Stimulated activated naive CD8-positive, alpha-beta T cell treated with anti-CD3 and anti-CD28 coated beads, Interleukin-15, Interleukin-2, amounts not matched to agents 100 ng/mL and 50 ng/mL, for 24 hours (primary cell): ENCODE results near the gene FBXO39.
"Not testable (repeated sequence)": the region's sequence is repeated elsewhere in the genome, so short reads cannot be mapped to it uniquely, and the experiment has no call there.

Source experiments
- H3K27ac Mint-ChIP-seq: one replicate; pipeline ENCODE4 v1.8.0; 2021; ENCODE audit warnings: mild to moderate bottlenecking, mixed read lengths
- H3K27me3 Mint-ChIP-seq: one replicate; pipeline ENCODE4 v1.8.0; 2021; ENCODE audit warnings: mixed read lengths
- H3K36me3 Mint-ChIP-seq: one replicate; pipeline ENCODE4 v1.8.0; 2021; ENCODE audit warnings: low read depth, mixed read lengths
- H3K4me1 Mint-ChIP-seq: one replicate; pipeline ENCODE4 v1.8.0; 2021; ENCODE audit warnings: low read depth, mixed read lengths
- H3K4me3 Mint-ChIP-seq: one replicate; pipeline ENCODE4 v1.8.0; 2021; ENCODE audit warnings: mild to moderate bottlenecking, mixed read lengths
- H3K9me3 Mint-ChIP-seq: one replicate; pipeline ENCODE4 v1.8.0; 2021; ENCODE audit warnings: mixed read lengths

FBXO39 gene

DNA sequence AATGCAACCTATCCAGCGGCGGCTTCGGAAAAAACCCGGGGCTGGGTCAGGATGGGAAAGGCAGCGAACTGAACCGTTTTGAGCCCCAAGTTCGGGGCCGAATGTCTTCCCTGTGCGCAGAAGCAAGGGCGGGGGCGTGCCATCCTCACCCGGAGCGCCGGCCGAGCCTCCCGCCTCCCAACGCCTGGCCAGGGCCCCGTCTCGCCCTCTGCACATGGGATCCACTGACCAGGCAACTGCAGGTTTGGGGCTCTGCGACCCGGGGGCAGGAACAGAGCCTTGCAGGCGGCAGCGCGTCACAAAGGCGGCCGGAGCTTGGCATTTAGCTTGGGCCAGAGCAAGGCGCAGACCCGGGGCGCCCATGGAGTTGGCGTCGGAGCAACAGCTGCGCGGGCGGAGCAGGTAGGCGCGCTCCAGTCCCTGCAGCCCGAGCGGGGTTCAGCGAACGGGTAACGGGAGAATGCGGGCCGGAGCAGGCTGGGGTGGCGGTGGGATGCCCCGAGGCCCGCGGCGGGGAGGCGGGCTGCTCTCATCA is at the start of gene FBXO39:
Gene FBXO39 (plus strand): TSS at position 345 of the 535 bp plus-strand sequence. CDS start 3,654 bp downstream, outside the sequence.
- Mint-ChIP-seq H3K4me3 (no peak within 1 kb of the TSS), H3K9me3 (peaks cover 6% of the 10 kb centered on the region), H3K36me3 (peaks cover 42% of the 10 kb centered on the region), H3K4me1 (no peaks in the 10 kb centered on the region), H3K27me3 (peaks cover 33% of the 10 kb centered on the region), H3K27ac (no peak within 1 kb of the TSS)

DNA sequence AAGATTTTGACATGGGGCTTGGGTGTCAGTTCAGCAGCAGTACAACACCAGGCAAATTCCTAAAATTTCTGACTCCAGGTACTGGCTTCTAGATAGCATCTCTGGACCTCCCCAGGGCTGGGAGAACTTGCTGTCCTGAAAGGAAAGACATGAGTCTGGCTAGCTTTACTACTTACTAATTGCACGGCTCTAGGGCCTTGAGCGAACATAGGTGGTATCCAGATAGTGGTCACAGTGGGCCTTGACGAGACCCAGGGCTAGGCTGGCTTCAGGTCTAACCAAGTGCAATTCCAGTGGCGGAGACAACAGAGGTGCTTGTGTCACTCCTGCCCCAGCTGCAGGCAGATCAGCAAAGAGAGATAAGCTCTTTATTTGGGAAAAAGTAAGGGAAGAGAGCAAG is 46.5 kb upstream of the FBXO39 start:
- H3K36me3 Mint-ChIP-seq = no peaks in the 10 kb centered on the region
- no peaks in the 10 kb centered on the region for H3K4me1 Mint-ChIP-seq
- no peaks in the 10 kb centered on the region for H3K9me3 Mint-ChIP-seq
- no peak overlapping the region for H3K27ac Mint-ChIP-seq
- H3K27me3 Mint-ChIP-seq = peaks cover 29% of the 10 kb centered on the region
- H3K4me3 Mint-ChIP-seq = no peak overlapping the region

DNA sequence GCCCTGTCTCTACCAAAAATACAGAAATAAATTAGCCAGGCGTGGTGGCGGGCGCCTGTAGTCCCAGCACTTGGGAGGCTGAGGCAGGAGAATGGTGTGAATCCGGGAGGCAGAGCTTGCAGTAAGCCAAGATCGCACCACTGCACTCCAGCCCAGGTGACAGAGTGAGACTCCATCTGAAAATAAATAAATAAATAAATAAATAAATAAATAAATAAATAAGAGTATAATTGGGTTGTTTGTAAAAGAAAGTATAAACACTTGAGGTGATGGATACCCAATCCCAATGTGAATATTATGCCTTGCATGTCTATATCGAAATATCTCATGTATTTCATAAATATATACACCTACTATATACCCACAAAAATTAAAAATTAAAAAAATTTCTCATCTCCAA is 29.4 kb upstream of the FBXO39 start:
- H3K27me3 Mint-ChIP-seq = peaks cover 14% of the 10 kb centered on the region
- not testable (repeated sequence) for H3K36me3 Mint-ChIP-seq, H3K4me1 Mint-ChIP-seq, H3K27ac Mint-ChIP-seq, H3K9me3 Mint-ChIP-seq, H3K4me3 Mint-ChIP-seq

DNA sequence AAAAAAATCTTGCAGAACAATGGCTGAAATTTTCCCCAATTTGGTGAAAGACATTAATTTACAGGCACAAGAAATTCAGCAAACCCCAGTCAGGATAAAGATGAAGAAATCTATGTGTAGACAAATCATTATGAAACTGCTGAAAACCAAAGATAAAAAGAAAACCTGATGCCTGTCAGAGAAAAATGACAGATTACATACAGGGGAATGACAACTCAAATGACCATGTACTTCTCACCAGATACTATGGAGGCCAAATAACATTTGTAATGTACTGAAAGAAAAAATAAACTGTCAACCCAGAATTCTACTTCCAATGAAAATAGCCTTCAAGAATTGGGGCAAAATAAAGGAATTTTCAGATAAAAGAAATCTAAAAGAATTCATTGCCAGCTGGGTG is 27.4 kb upstream of the FBXO39 start:
- Mint-ChIP-seq H3K36me3 (no peaks in the 10 kb centered on the region), H3K9me3 (no peaks in the 10 kb centered on the region), H3K27ac (no peak overlapping the region), H3K4me1 (peaks cover 17% of the 10 kb centered on the region), H3K27me3 (peaks cover 10% of the 10 kb centered on the region), H3K4me3 (no peak overlapping the region)

DNA sequence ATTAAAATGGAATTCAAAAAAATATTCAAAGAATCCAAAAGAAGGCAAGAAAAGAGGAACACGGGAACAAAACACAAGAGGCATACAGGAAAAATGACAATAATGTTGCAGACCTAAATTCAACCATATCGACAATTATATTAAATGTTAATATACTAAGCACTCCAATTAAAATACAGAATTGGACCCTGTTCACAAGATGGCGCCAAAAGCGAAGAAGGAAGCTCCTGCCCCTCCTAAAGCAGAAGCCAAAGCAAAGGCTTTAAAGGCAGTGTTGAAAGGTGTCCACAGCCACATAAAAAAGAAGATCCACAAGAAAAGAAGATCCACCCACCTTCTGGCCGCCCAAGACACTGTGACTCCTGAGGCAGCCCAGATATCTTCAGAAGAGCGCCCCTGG is 26.5 kb upstream of the FBXO39 start:
- Mint-ChIP-seq H3K27ac (no peak overlapping the region), H3K4me1 (peaks cover 20% of the 10 kb centered on the region), H3K9me3 (no peaks in the 10 kb centered on the region), H3K4me3 (no peak overlapping the region), H3K36me3 (no peaks in the 10 kb centered on the region), H3K27me3 (peaks cover 10% of the 10 kb centered on the region)

DNA sequence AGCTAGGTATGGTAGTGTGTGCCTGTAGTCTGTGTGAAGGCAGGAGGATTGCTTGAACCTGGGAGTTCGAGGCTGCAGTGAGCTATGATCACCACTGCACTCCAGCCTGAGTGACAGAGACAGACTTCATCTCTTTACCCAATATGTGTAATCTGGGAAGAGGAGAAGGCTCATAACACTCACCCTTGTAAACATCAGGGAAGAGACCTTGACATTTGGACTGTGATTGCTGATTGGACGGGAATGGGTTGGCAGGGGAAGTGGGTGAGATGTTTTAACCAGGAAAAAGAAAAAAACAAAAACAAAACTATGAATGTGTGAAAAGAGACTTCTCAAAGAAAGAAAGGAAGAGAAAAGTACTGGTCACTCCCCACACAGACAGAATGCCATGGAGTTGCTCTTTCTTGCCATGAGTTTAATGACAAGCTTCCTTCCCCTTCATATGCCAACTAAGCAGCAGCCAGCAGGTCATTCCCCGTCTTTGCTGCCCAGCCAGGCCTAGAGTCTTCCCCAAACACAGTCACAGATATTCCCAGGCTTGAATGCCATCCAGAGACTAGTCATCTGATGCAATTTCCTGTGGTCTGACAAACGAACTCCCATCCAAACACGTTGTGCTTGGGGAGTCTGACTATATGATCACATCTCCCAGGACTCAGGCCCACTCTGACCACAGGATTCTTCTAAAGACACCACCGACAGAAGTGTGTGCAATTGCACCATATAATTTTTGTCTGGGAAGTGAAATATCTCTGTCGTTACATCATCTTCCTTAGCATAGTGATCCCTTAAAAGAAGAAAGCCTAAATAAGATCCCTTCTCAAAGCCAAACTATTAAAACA is 23.7 kb upstream of the FBXO39 start:
- Mint-ChIP-seq H3K27ac (peak overlapping the region; percentile 64), H3K9me3 (no peaks in the 10 kb centered on the region)

DNA sequence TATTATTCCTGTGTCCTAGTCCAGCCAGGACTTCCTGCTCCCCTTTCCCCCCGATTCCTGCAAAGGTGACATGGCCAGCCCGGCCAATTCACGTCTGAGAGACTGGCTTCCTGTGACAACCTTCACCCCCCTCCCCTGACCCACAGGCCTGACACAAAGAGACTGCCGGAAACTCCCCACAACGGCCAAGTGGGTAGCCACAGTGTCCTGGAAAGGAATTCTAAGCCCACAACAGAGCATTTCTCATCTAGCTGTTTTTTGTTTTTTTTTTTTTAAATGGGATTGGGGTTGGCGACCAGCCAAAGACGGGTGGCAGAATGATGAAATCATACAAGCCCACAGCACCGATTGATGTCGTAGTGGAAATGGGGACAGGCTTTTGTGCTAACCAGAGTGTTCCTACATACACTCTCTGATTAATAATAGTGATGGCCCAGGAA is 23.0 kb upstream of the FBXO39 start:
- Mint-ChIP-seq H3K9me3 (no peaks in the 10 kb centered on the region), H3K27me3 (no peaks in the 10 kb centered on the region), H3K4me1 (peaks cover 52% of the 10 kb centered on the region), H3K27ac (peak overlapping the region; percentile 53), H3K4me3 (no peak overlapping the region), H3K36me3 (peaks cover 4% of the 10 kb centered on the region)

More for the DNA sequence above, 23.7 kb upstream of the FBXO39 start:
- Mint-ChIP-seq H3K36me3 (no peaks in the 10 kb centered on the region), H3K27me3 (no peaks in the 10 kb centered on the region), H3K4me3 (no peak overlapping the region), H3K4me1 (peaks cover 45% of the 10 kb centered on the region)

DNA sequence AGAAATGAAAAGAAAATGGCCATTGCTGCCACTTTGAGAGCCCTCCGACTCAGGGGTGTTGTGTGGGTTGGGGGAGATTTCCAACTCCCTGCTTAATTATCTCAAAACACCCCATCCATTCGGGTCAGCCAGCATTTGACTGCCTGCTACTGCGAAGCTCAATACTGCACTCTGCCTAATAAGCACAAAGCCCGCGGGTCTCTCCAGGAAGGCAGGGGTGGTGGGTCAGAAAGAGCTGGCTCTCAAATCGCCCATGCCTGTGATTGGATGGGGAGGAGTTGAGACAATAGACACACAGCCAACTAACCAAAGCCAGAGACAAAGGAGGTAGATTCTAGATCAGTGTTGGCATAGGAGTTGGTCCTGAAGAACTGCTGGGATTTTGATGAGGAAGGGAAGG is 22.5 kb upstream of the FBXO39 start:
- H3K4me1 Mint-ChIP-seq = peaks cover 57% of the 10 kb centered on the region
- H3K4me3 Mint-ChIP-seq = no peak overlapping the region
- no peaks in the 10 kb centered on the region for H3K27me3 Mint-ChIP-seq
- peaks cover 9% of the 10 kb centered on the region for H3K36me3 Mint-ChIP-seq
- H3K27ac Mint-ChIP-seq = no peak overlapping the region
- H3K9me3 Mint-ChIP-seq = no peaks in the 10 kb centered on the region

DNA sequence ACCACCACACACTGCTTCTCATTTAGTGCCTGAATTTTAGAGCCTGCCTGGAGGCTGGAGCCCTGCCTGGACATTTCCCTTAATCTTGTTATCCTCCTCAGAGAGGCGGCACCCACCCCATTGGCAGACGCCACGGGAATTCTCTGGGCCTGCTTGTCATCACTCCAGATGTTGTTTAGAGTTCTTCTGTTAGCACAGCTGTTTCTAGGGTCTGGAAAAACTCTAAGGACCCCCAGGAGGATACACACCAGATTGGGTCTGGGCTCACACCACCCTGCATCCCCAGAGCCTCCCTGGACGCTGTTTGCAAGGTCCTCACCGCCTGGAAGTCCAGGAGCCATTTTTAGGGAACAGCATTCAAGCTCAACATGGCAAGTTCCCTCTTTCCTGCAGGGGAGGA is 20.7 kb upstream of the FBXO39 start:
- Mint-ChIP-seq H3K27me3 (no peaks in the 10 kb centered on the region), H3K4me1 (peaks cover 57% of the 10 kb centered on the region), H3K27ac (peak overlapping the region; percentile 86), H3K4me3 (peak overlapping the region; percentile 91), H3K9me3 (no peaks in the 10 kb centered on the region), H3K36me3 (peaks cover 16% of the 10 kb centered on the region)

DNA sequence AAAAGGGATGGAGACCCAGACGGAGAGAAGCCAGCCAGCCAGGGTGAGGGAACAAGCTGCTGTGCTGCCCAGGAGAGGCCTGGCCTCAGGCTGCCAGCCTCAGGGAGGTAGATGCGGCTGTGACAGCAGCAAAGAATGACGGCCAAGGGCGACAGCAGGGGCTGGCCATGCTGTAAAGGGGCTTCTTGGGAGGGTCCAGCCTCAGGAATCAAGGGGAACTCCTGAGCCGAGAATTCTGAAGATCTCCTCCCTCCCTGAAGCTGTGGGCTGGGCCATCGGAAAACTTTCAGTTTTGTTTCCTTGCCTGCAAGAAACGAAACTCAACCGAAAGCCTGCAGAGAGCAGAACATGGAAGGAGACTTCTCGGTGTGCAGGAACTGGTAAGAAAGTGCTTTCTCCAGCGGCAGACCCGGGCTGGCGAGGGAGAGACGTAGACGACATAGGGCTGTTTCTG is 20.3 kb upstream of the FBXO39 start, which contains the start of gene XAF1:
Gene XAF1 (plus strand): TSS at position 316 of the 454 bp plus-strand sequence. CDS start 33 bp downstream, at position 349.
- Mint-ChIP-seq H3K4me3 (peak within 1 kb of the TSS; percentile 91), H3K36me3 (peaks cover 20% of the 10 kb centered on the region), H3K9me3 (no peaks in the 10 kb centered on the region), H3K27ac (peak within 1 kb of the TSS; percentile 86), H3K4me1 (peaks cover 57% of the 10 kb centered on the region), H3K27me3 (no peaks in the 10 kb centered on the region)

DNA sequence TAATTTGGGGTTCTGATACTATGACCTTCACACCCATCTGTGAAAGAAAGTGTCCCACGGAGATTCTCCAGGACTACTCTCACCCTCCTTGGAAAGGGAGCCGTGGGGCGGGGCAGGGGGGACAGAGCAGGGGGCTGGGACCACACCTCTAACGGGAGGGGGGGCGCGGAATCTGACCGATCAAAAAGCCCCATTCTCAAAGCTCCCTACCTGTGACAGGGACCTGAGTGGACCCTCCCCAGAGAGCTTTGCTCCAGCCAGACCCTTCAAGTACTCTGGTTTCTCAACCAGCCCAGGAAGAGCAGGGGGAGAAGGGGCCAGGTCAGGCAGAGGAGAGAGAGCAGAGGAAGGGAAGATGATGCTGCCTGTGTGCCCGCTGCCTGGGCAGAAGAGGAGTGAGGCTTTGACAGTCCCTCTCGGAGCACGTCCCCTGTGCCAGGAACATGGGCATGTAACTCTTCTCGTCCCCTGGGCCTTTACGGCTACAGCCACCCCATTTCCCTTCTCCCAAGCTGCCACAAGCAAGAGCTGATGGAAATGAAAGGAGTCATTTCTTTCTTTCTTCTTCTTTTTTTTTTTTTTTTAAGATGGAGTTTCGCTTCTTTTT is 19.5 kb upstream of the FBXO39 start:
- peaks cover 23% of the 10 kb centered on the region for H3K36me3 Mint-ChIP-seq

DNA sequence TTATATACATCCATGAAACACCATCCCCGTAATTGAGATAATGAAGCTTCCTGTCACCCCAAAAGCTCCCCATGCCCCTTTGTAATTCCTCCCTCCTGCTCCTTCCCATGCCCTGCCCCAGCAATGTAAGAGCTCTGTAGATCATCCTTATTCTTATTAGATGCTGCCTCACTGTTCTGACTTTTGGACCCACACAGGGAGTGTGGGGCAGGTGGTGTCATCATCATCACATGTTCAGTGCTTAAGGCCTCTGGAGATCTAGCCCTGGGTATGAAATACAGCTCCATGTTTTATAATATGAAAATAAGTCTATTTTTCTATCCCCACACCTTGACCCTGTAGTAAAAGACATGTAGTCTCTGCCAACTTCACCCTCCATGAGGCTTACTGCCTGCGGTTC is 18.3 kb upstream of the FBXO39 start:
- Mint-ChIP-seq H3K4me1 (peaks cover 49% of the 10 kb centered on the region), H3K36me3 (peaks cover 35% of the 10 kb centered on the region), H3K4me3 (peak overlapping the region; percentile 62), H3K9me3 (no peaks in the 10 kb centered on the region), H3K27ac (peak overlapping the region; percentile 74), H3K27me3 (no peaks in the 10 kb centered on the region)

More for the DNA sequence above, 19.5 kb upstream of the FBXO39 start:
- Mint-ChIP-seq H3K27me3 (no peaks in the 10 kb centered on the region), H3K4me3 (peak overlapping the region; percentile 91), H3K9me3 (no peaks in the 10 kb centered on the region), H3K27ac (peak overlapping the region; percentile 86), H3K4me1 (peaks cover 57% of the 10 kb centered on the region)

DNA sequence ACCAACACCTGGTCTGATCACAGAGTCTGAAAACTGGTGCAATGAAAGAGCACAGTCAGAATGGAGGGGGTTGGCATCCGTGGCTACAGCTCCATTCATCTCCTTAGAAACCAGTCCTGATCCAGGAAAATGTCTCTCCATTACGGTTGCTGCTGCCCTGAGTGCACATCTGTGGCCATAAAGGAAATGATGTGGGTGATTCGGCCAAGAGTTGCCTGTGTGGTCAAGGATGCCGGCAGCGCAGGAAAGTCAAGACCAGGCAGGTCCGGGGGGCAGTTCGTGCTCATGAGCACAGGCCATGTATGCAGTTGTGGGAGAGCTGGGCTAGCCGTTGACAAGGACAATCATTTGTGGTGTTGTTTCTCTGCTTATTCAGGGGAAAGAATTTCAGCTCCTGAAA is 14.2 kb upstream of the FBXO39 start:
- no peak overlapping the region for H3K4me3 Mint-ChIP-seq
- H3K36me3 Mint-ChIP-seq = peaks cover 74% of the 10 kb centered on the region
- no peaks in the 10 kb centered on the region for H3K27me3 Mint-ChIP-seq
- H3K4me1 Mint-ChIP-seq = peaks cover 17% of the 10 kb centered on the region
- H3K9me3 Mint-ChIP-seq = peaks cover 13% of the 10 kb centered on the region
- no peak overlapping the region for H3K27ac Mint-ChIP-seq

DNA sequence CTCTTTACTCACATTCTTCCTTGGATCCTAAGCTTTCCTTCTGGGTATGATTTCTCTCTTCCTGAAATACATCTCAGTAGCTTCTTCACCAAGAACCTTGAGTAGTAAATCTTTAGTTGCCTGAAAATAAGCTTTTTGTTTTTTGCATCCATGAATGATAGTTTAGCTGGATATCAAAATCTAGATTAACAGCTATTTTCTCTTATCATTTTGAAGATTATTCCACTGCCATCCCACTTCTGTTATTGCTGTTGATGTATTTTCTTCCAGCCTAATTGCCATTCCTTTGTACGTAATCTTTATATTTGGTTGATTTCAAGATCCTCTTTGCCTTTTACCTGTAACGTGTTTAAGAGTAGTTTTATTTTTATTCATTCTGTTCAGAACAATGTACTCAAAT is 7.6 kb upstream of the FBXO39 start:
- peaks cover 99% of the 10 kb centered on the region for H3K36me3 Mint-ChIP-seq
- peaks cover 37% of the 10 kb centered on the region for H3K9me3 Mint-ChIP-seq
- H3K27me3 Mint-ChIP-seq = no peaks in the 10 kb centered on the region
- no peak overlapping the region for H3K4me3 Mint-ChIP-seq
- H3K4me1 Mint-ChIP-seq = no peaks in the 10 kb centered on the region
- no peak overlapping the region for H3K27ac Mint-ChIP-seq

DNA sequence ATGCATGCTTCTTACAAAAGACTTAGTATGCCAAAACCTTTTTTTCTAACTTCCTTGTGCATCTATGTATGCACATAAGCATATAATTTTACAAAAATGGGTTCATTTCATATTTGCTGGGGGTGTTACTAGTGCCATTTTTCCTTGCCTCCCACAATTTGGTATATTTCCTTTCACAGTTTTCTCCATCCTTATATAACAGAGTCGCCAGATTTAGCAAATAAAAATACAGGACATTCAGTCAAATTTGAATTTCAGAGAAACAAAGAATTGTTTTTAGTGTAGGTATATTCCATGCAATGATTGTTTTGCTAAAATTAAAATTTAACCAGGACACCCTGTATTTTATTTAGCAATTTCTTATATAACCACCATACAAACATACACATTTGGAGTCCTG is 4.0 kb upstream of the FBXO39 start:
- H3K27me3 Mint-ChIP-seq = peaks cover 9% of the 10 kb centered on the region
- H3K4me3 Mint-ChIP-seq = no peak overlapping the region
- H3K27ac Mint-ChIP-seq = no peak overlapping the region
- peaks cover 82% of the 10 kb centered on the region for H3K36me3 Mint-ChIP-seq
- H3K4me1 Mint-ChIP-seq = no peaks in the 10 kb centered on the region
- H3K9me3 Mint-ChIP-seq = peaks cover 28% of the 10 kb centered on the region
